KMS-11 (cell line): ENCODE results near the gene CRY2.

Experiments
- H2AFZ ChIP-seq: fragments of 200-600 bp; sonication (generic); 2 replicates; pipeline ENCODE4 v1.6.1; 2016; ENCODE audit warnings: antibody characterized with exemption, mixed run types, low read depth
- H3K27ac ChIP-seq: fragments of 200-600 bp; sonication (generic); 2 replicates; pipeline ENCODE4 v1.6.1; 2016; ENCODE audit warnings: mild to moderate bottlenecking, mixed run types
- H3K27me3 ChIP-seq: fragments of 200-600 bp; sonication (generic); 2 replicates; pipeline ENCODE4 v1.6.1; 2017; ENCODE audit warnings: mild to moderate bottlenecking, low read depth, mixed run types, moderate library complexity; ENCODE audit not compliant: insufficient read depth
- H3K36me3 ChIP-seq: fragments of 200-600 bp; sonication (generic); 2 replicates; pipeline ENCODE4 v1.6.1; 2017; ENCODE audit warnings: mild to moderate bottlenecking, mixed run types; ENCODE audit not compliant: insufficient read depth
- H3K4me1 ChIP-seq: fragments of 200-600 bp; sonication (generic); 2 replicates; pipeline ENCODE4 v1.6.1; 2016; ENCODE audit warnings: mild to moderate bottlenecking, low read depth, mixed run types; ENCODE audit not compliant: poor library complexity, severe bottlenecking
- H3K4me2 ChIP-seq: fragments of 200-600 bp; sonication (generic); 2 replicates; pipeline ENCODE4 v1.7.0; 2016; ENCODE audit warnings: mild to moderate bottlenecking, mixed run types
- H3K4me3 ChIP-seq: fragments of 200-600 bp; sonication (generic); IDR thresholded peaks from 2 replicates; pipeline ENCODE4 v1.6.1; 2017; ENCODE audit warnings: low read depth, low read length, mixed read lengths; ENCODE audit not compliant: insufficient read depth
- H3K79me2 ChIP-seq: fragments of 200-600 bp; sonication (generic); 2 replicates; pipeline ENCODE4 v1.6.1; 2016; ENCODE audit warnings: low read depth, mixed run types; ENCODE audit not compliant: insufficient read depth
- H3K9ac ChIP-seq: fragments of 200-600 bp; sonication (generic); 2 replicates; pipeline ENCODE4 v1.6.1; 2016; ENCODE audit warnings: mild to moderate bottlenecking, mixed run types
- H4K20me1 ChIP-seq: fragments of 200-600 bp; sonication (generic); 2 replicates; pipeline ENCODE4 v1.6.1; 2016; ENCODE audit warnings: mild to moderate bottlenecking, mixed run types; ENCODE audit not compliant: insufficient read depth
- CTCF ChIP-seq: fragments of 200-600 bp; sonication (generic); conservative IDR thresholded peaks from 2 replicates; pipeline ENCODE4 v1.6.1; 2017; ENCODE audit warnings: low read depth, mild to moderate bottlenecking, antibody characterized with exemption, low read length, moderate library complexity, mixed read lengths

CRY2 gene

GRCh38 chr11:45855308-45855707 lies 8.0 kb downstream of the CRY2 start:
- Histone ChIP-seq H3K27ac (no peak overlapping the region), H4K20me1 (no peaks in the 10 kb centered on the region), H3K79me2 (peaks cover 33% of the 10 kb centered on the region; the same call in 1 of the 2 replicates), H3K4me1 (peaks cover 58% of the 10 kb centered on the region), H3K27me3 (no peaks in the 10 kb centered on the region), H3K4me3 (no peak overlapping the region), H3K9ac (no peak overlapping the region), H2AFZ (no peak overlapping the region), H3K4me2 (no peak overlapping the region), H3K36me3 (no peaks in the 10 kb centered on the region)
- no peak for TF ChIP-seq CTCF

- Histone ChIP-seq H3K4me2 (no peak overlapping the region), H3K27me3 (no peaks in the 10 kb centered on the region), H3K4me3 (no peak overlapping the region), H3K36me3 (no peaks in the 10 kb centered on the region), H3K4me1 (peaks cover 53% of the 10 kb centered on the region), H2AFZ (no peak overlapping the region), H3K27ac (no peak overlapping the region), H3K9ac (no peak overlapping the region), H3K79me2 (peaks cover 26% of the 10 kb centered on the region; the same call in 1 of the 2 replicates), H4K20me1 (no peaks in the 10 kb centered on the region)
- no peak for TF ChIP-seq CTCF
Observed at GRCh38 chr11:45856044-45856468, 8.8 kb downstream of the CRY2 start.

- H3K27ac ChIP-seq = peak overlapping the region; percentile 70
- peak overlapping the region; percentile 63 for H3K4me2 ChIP-seq
Observed at GRCh38 chr11:45857961-45858474, 10.7 kb downstream of the CRY2 start.

GRCh38 chr11:45858751-45859398 lies 11.6 kb downstream of the CRY2 start:
- H3K27ac ChIP-seq = peak overlapping the region; percentile 70
- H4K20me1 ChIP-seq = no peaks in the 10 kb centered on the region
- no peak overlapping the region; the same call in 1 of the 2 replicates for H3K9ac ChIP-seq
- H3K27me3 ChIP-seq = no peaks in the 10 kb centered on the region
- H2AFZ ChIP-seq = no peak overlapping the region
- no peaks in the 10 kb centered on the region for H3K36me3 ChIP-seq
- no peak overlapping the region for H3K4me3 ChIP-seq
- TF ChIP-seq CTCF = no peak
- peak overlapping the region; percentile 63 for H3K4me2 ChIP-seq
- peaks cover 11% of the 10 kb centered on the region; the same call in 1 of the 2 replicates for H3K79me2 ChIP-seq
- peaks cover 26% of the 10 kb centered on the region for H3K4me1 ChIP-seq

More at GRCh38 chr11:45857961-45858474, 10.7 kb downstream of the CRY2 start:
- H2AFZ ChIP-seq = no peak overlapping the region
- H3K4me3 ChIP-seq = no peak overlapping the region
- no peak for TF ChIP-seq CTCF
- H3K9ac ChIP-seq = no peak overlapping the region; the same call in 1 of the 2 replicates
- H3K36me3 ChIP-seq = no peaks in the 10 kb centered on the region
- H3K4me1 ChIP-seq = peaks cover 34% of the 10 kb centered on the region
- no peaks in the 10 kb centered on the region for H3K27me3 ChIP-seq
- H4K20me1 ChIP-seq = no peaks in the 10 kb centered on the region
- peaks cover 18% of the 10 kb centered on the region; the same call in 1 of the 2 replicates for H3K79me2 ChIP-seq
